ENCODE results near the gene PHF19.

PHF19 gene

DNA sequence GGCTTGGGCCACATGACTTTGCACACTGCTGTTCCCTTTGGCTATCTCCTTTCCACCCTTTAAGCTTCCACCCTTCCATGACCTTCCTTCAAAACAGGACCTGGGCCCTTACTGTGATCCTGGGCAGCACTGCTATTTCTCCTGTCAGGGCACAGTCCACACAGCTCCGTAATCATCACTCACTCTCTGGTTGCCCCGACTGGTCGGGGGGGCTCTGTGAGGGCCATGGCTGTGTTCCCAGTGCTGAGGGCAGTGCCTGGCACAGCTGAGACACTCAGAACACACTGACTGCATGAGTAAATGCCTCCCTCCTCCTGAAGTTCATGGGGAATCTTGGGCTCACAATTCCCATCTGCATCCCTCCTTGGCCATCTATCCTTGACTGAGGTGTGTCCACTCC, 37.4 kb upstream of the PHF19 start:
- no peak overlapping the region for H3K27ac ChIP-seq
- TF ChIP-seq, protein P1, sequence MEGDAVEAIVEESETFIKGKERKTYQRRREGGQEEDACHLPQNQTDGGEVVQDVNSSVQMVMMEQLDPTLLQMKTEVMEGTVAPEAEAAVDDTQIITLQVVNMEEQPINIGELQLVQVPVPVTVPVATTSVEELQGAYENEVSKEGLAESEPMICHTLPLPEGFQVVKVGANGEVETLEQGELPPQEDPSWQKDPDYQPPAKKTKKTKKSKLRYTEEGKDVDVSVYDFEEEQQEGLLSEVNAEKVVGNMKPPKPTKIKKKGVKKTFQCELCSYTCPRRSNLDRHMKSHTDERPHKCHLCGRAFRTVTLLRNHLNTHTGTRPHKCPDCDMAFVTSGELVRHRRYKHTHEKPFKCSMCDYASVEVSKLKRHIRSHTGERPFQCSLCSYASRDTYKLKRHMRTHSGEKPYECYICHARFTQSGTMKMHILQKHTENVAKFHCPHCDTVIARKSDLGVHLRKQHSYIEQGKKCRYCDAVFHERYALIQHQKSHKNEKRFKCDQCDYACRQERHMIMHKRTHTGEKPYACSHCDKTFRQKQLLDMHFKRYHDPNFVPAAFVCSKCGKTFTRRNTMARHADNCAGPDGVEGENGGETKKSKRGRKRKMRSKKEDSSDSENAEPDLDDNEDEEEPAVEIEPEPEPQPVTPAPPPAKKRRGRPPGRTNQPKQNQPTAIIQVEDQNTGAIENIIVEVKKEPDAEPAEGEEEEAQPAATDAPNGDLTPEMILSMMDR (IDR thresholded peaks at IDR 0.05) = no peak
- no peaks in the 10 kb centered on the region for H3K4me1 ChIP-seq (ENCODE audit: control insufficient read depth in 1 of 2, insufficient read depth in 1 of 2, low read depth in 1 of 2, low read length in 1 of 2)
- no peak overlapping the region for H3K4me3 ChIP-seq (ENCODE audit: low read depth in 1 of 2, low read length in 1 of 2)
- no peaks in the 10 kb centered on the region for H3K27me3 ChIP-seq
- no peaks in the 10 kb centered on the region for H3K9me3 ChIP-seq
- H3K36me3 ChIP-seq = peaks cover 76% of the 10 kb centered on the region

DNA sequence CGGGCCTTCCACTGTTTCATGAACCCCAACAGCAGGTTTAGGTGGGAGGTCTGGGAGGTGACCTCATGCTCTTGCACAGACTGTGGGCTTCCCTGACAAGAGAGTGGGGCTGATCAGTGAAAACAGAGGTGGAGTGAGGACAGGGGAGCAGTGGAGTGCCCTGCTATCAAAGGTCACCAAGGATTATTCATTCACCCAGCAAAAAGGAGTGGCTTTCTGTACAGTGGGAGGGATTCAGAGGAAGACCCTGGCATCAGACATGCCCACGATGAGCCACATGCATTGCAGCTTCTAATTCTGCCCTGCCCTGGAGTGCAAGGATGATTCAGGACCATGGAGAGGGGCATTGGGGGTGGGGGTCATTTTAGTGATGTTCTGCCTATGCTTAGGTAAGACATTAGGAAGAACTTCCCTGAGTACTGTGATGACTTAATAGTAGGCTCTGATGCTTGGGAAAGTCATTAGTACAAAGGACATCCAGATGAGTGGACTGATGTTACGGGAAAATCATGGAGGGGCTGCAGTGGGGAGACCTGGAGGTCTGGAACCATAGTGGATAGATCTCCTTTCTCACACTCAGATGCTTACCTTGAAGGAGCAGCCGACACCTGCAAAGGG, 36.8 kb upstream of the PHF19 start:
- TF ChIP-seq, protein P1 (IDR thresholded peaks at IDR 0.05) = no peak
- Histone ChIP-seq H3K9me3 (no peaks in the 10 kb centered on the region), H3K4me1 (ENCODE audit: control insufficient read depth in 1 of 2, insufficient read depth in 1 of 2, low read depth in 1 of 2, low read length in 1 of 2) (no peaks in the 10 kb centered on the region), H3K27ac (no peak overlapping the region), H3K36me3 (peaks cover 76% of the 10 kb centered on the region), H3K27me3 (no peaks in the 10 kb centered on the region), H3K4me3 (ENCODE audit: low read depth in 1 of 2, low read length in 1 of 2) (no peak overlapping the region)

DNA sequence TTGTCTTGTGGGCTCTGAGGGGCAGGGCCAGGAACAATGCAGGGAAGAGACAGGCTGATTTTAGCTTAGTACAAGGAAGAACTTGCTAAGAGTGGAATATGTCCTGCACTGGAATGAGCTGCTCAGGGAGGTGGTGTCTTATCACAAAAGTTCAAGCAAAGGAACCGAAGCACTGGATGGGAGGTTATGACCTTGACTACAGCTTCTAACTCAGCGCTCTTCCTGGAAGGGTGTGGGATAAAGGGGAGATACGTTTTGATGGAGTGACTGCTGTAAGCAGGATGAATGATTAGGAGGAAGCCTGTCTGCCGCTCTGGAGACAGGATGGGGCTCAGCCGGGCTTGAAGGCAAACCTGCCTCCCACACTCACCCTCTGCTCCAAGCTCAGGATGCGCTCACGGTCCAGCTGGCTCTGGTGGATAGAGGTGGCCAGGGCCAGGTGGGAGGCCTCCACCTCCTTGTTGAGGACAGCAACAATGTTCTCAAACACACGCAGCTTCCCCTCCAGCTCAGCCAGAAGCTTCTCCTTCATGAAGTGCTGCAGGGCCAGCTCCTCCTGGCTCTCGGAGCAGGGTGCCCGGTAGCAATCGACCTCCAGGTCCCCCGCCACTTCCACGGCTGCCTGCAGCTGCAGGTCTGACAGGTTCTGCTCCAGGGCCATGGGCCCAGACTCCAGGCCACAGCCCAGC, 36.1 kb upstream of the PHF19 start:
- no peaks in the 10 kb centered on the region for H3K4me1 ChIP-seq (ENCODE audit: control insufficient read depth in 1 of 2, insufficient read depth in 1 of 2, low read depth in 1 of 2, low read length in 1 of 2)
- peaks cover 74% of the 10 kb centered on the region for H3K36me3 ChIP-seq
- TF ChIP-seq, protein P1 (IDR thresholded peaks at IDR 0.05) = no peak

DNA sequence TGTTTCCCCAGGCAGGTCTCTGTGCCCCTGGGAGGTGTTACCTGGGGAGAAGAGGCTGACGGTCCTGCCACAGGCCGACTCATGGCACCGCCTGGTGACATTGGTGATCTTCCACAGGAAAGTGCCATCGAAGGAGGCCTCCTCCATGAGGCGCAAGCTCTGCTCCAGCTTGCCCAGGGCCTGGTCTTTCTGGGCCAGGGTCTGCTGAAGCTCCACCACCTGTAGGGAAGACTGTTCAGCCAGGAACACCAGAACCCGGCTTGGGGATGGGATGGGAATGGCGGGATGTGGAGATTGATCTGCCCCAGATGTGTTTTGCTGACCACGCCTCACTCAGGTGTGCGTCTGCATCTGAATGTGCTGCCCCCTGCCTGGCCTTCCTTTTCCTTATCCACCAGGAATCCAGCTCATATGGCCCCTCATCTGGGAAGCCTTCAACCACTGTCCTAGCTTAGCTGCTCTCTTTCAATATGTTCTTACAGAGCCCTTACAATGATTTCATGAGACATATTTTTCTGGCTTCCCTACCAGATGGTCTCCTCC, 34.4 kb upstream of the PHF19 start:
- Histone ChIP-seq H3K36me3 (peaks cover 80% of the 10 kb centered on the region), H3K27ac (no peak overlapping the region), H3K9me3 (no peaks in the 10 kb centered on the region), H3K4me3 (ENCODE audit: low read depth in 1 of 2, low read length in 1 of 2) (no peak overlapping the region), H3K27me3 (no peaks in the 10 kb centered on the region), H3K4me1 (ENCODE audit: control insufficient read depth in 1 of 2, insufficient read depth in 1 of 2, low read depth in 1 of 2, low read length in 1 of 2) (no peaks in the 10 kb centered on the region)
- TF ChIP-seq, protein P1 (IDR thresholded peaks at IDR 0.05) = no peak

More for the DNA sequence above, 36.1 kb upstream of the PHF19 start:
- Histone ChIP-seq H3K4me3 (ENCODE audit: low read depth in 1 of 2, low read length in 1 of 2) (no peak overlapping the region), H3K9me3 (no peaks in the 10 kb centered on the region), H3K27ac (no peak overlapping the region), H3K27me3 (no peaks in the 10 kb centered on the region)

DNA sequence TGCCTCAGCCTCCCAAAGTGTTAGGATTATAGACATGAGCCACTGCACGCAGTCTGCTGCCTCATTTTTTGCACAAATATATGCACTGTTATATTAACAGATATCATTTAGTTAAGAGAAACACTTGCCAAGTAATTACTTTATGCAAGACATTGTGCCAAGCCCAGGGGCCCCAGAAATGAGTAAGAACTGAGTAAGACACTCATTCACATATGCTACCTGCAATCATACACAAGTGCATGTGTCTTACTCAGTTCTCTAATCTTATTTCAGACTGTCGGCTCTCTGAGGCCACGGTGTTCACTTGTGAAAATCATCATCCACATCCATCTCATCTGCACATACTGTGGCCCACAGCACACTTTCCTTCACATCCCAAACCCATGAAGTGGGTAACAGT, 33.7 kb upstream of the PHF19 start:
- peaks cover 85% of the 10 kb centered on the region for H3K36me3 ChIP-seq
- H3K27me3 ChIP-seq = no peaks in the 10 kb centered on the region
- no peaks in the 10 kb centered on the region for H3K9me3 ChIP-seq
- TF ChIP-seq, protein P1 (IDR thresholded peaks at IDR 0.05) = no peak
- no peak overlapping the region for H3K4me3 ChIP-seq (ENCODE audit: low read depth in 1 of 2, low read length in 1 of 2)
- H3K4me1 ChIP-seq (ENCODE audit: control insufficient read depth in 1 of 2, insufficient read depth in 1 of 2, low read depth in 1 of 2, low read length in 1 of 2) = no peaks in the 10 kb centered on the region
- H3K27ac ChIP-seq = no peak overlapping the region
